Lung (tissue), 12 donors: ENCODE data around the gene GCC2. TPM values are rescaled to one million over a fixed set of nuclear protein-coding genes. Genes with fewer than 3 reads are reported as not detected.

Experiments
- ATAC-seq: fragments of 200-7000 bp; cut with Tn5 transposase; one replicate; pipeline ENCODE4 v1.9.1; 2020; ENCODE audit warnings: moderate number of reproducible peaks; ENCODE audit not compliant: insufficient read depth, low FRiP score
- DNase-seq, 3 donors: peaks; one replicate each; pipeline ENCODE4 v3.0.0-alpha.2; 2013 to 2017
- H3K27ac ChIP-seq, 2 donors: one replicate each; pipeline ENCODE4 v1.5.1; 2013; ENCODE audit warnings: mild to moderate bottlenecking in 2 of 2, moderate library complexity in 2 of 2, control low read depth in 1 of 2, inconsistent platforms in 1 of 2, low read depth in 1 of 2, low read length in 1 of 2
- H3K27me3 ChIP-seq, 3 donors: one replicate each; pipeline ENCODE4 v1.5.1; 2013; ENCODE audit warnings: low read length in 2 of 3; ENCODE audit not compliant: control insufficient read depth in 3 of 3, insufficient read depth in 3 of 3
- H3K36me3 ChIP-seq, 4 donors: one replicate each; pipeline ENCODE4 v1.5.1; 2013; ENCODE audit warnings: low read length in 4 of 4, mild to moderate bottlenecking in 1 of 4, moderate library complexity in 1 of 4; ENCODE audit not compliant: control insufficient read depth in 4 of 4, insufficient read depth in 4 of 4
- H3K4me1 ChIP-seq, 5 donors: one replicate each; pipeline ENCODE4 v1.5.1; 2013; ENCODE audit warnings: low read length in 5 of 5, mild to moderate bottlenecking in 2 of 5, moderate library complexity in 1 of 5; ENCODE audit not compliant: control insufficient read depth in 5 of 5, insufficient read depth in 5 of 5
- H3K4me3 ChIP-seq: one replicate; pipeline ENCODE4 v1.5.1; 2013; ENCODE audit warnings: mild to moderate bottlenecking, control low read depth, moderate library complexity
- H3K9ac ChIP-seq, 2 donors: one replicate each; pipeline ENCODE4 v1.5.1; 2013; ENCODE audit warnings: low read length in 2 of 2, control low read depth in 1 of 2; ENCODE audit not compliant: insufficient read depth in 1 of 2
- H3K9me3 ChIP-seq, 4 donors: one replicate each; pipeline ENCODE4 v1.5.1; 2013; ENCODE audit warnings: low read length in 3 of 4, mild to moderate bottlenecking in 1 of 4, moderate library complexity in 1 of 4; ENCODE audit not compliant: control insufficient read depth in 4 of 4, insufficient read depth in 3 of 4
- CTCF ChIP-seq: IDR thresholded peaks from 2 replicates; pipeline ENCODE4 v1.5.1; 2012; ENCODE audit warnings: mild to moderate bottlenecking; ENCODE audit errors: control extremely low read depth, extremely low read depth
- WGBS, 2 donors: extraction: QIAGEN DNeasy Blood & Tissue Kit; methylation state at CpG; one replicate each; pipeline ENCODE4 v1.1.7; 2013; 5-methylcytosine and 5-hydroxymethylcytosine counted together
- polyA plus RNA-seq, 2 donors: library from polyadenylated mRNA; stranded (reverse); fragments of 200-250 nt; gene quantifications; one replicate each; pipeline ENCODE4 v1.2.1, GENCODE V29; 2013
- total RNA-seq, 2 donors: library from RNA; depleted of rRNA in 1 of 2; stranded (reverse); fragments of >200 nt in 1 of 2; gene quantifications; one replicate each; pipeline ENCODE4 v1.2.1, GENCODE V29; 2014 to 2021
- donor health status: control.
- donor health status: control.
- donor health status: Bipolar disorder and iron deficiency.
- donor health status: healthy.
- donor health status: DM: yes; HTN: yes; CAD: no.

Gene GCC2
- total and polyA plus RNA-seq, 4 donors: 10.4 to 111 (median 23.0) TPM

GRCh38 chr2:108418416-108418815, 30.6 kb upstream of the GCC2 start:
- H3K27me3 ChIP-seq: no peaks in the 10 kb centered on the region
- H3K36me3 ChIP-seq: no peaks in the 10 kb centered on the region
- H3K9ac ChIP-seq: no peak overlapping the region
- 93 to 94% methylated on average over 4 of the region's 4 CpGs for WGBS, 2 donors
- no peaks in the 10 kb centered on the region for H3K9me3 ChIP-seq
- no peak overlapping the region for H3K27ac ChIP-seq
- TF ChIP-seq CTCF: no peak
- DNase-seq (no peak), ATAC-seq (no peak)
- H3K4me1 ChIP-seq: no peaks in the 10 kb centered on the region
- no peak overlapping the region for H3K4me3 ChIP-seq

- no peak for TF ChIP-seq CTCF
- WGBS, 2 donors: 94 to 98% methylated on average over 1 of the region's 1 CpG
- H3K9me3 ChIP-seq: no peaks in the 10 kb centered on the region
- no peak overlapping the region for H3K9ac ChIP-seq
- H3K4me3 ChIP-seq: no peak overlapping the region
- no peaks in the 10 kb centered on the region for H3K4me1 ChIP-seq
- H3K27me3 ChIP-seq: no peaks in the 10 kb centered on the region
- DNase-seq: no peak
- H3K27ac ChIP-seq: no peak overlapping the region
- ATAC-seq: no peak
- H3K36me3 ChIP-seq: no peaks in the 10 kb centered on the region
These were observed 25.9 kb upstream of the GCC2 start for GRCh38 chr2:108423067-108423466.

- WGBS, 2 donors: 93 to 96% methylated on average over 8 of the region's 8 CpGs
- TF ChIP-seq CTCF: no peak
- no peaks in the 10 kb centered on the region for H3K27me3 ChIP-seq
- no peak overlapping the region for H3K9ac ChIP-seq
- H3K36me3 ChIP-seq: no peaks in the 10 kb centered on the region
- DNase-seq: no peak
- ATAC-seq: no peak
- no peaks in the 10 kb centered on the region for H3K4me1 ChIP-seq
- H3K27ac ChIP-seq: no peak overlapping the region
- no peaks in the 10 kb centered on the region for H3K9me3 ChIP-seq
- no peak overlapping the region for H3K4me3 ChIP-seq
These were observed 25.3 kb upstream of the GCC2 start for GRCh38 chr2:108423502-108424251.
